ENCODE data around the gene PAPPA. TPM values are rescaled to one million over a fixed set of nuclear protein-coding genes. Genes with fewer than 3 reads are reported as not detected.

PAPPA gene
- total and polyA plus RNA-seq, 11 donors: 0.23 to 8.5 (median 2.1) TPM

DNA sequence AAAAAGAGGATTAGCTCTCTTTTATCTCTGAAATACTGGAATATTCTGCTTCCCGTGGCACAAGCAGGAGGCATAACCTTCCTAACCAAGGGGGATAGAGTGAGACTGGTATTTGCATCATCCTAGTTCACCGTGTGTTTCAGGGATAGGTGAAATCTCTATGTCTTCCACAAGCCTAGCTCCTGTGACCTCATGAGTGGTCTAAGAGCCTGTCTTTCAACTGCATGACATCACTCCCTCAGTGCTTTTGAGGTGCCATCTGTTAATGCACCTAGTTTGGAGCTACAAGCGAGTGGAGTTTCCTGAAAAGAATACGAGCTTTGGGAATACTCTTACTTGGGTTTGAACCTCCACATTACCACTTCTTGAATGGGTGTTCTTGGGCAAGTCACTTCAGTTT is 181.8 kb downstream of the PAPPA start:
- Histone ChIP-seq H3K27ac (no peak overlapping the region), H3K9me3 (no peaks in the 10 kb centered on the region), H3K4me3 (no peak overlapping the region), H3K4me1 (peaks cover 0 to 5% (median 0%) of the 10 kb centered on the region in 12 donors), H3K36me3 (no peaks in the 10 kb centered on the region), H3K27me3 (no peaks in the 10 kb centered on the region)
- DNase-seq (no peak), ATAC-seq (no peak)
- WGBS, 4 donors: 61 to 82% (median 80%) methylated on average over 4 of the region's 4 CpGs
- intact Hi-C loops (cut with DNase I): no loop called here
- no peak for TF ChIP-seq POLR2A (IDR thresholded peaks at IDR 0.05)
- TF ChIP-seq CTCF (IDR thresholded peaks at IDR 0.05): no peak

DNA sequence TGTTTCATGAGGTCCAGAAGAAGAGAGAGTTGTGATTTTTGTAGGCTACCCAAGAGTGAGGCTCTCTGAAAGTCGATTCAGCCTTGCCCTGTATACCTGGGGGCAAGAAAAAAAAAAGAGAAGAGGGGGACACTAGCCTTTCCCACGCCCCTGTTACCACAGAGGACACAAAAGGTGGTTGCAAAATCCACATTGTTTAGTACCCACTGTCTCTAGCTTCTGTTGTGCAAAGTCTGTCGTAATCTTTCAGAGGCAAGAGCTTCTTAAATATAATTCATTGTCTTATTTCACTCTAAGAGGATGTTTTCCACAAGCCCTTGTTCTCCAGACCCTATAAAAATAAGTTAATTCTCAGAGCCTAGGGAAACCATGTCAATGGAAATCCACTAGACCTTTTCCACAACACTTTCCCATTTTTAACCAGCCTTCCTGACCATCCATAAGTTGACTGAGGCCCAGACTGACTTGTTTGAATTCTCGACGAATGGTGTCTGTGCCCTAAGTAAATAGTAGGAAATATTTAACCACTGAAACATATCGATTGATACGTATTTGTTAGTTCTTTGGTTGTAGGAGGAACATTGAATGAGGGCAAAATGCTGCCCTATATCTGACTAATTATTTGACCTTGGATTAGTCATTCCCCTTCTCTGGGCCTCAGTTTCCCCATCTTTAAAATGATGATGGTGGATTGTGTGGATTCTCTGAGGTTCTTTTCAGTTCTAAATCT is 182.7 kb downstream of the PAPPA start:
- Histone ChIP-seq H3K9me3 (no peaks in the 10 kb centered on the region), H3K36me3 (no peaks in the 10 kb centered on the region), H3K4me1 (peaks cover 0 to 5% (median 0%) of the 10 kb centered on the region in 12 donors), H3K27me3 (no peaks in the 10 kb centered on the region), H3K4me3 (no peak overlapping the region), H3K27ac (no peak overlapping the region)
- ATAC-seq (no peak), DNase-seq (no peak)
- WGBS, 4 donors: 79 to 84% (median 81%) methylated on average over 7 of the region's 7 CpGs
- intact Hi-C loops (cut with DNase I): no loop called here
- TF ChIP-seq CTCF (IDR thresholded peaks at IDR 0.05) (no peak), POLR2A (IDR thresholded peaks at IDR 0.05) (no peak)

DNA sequence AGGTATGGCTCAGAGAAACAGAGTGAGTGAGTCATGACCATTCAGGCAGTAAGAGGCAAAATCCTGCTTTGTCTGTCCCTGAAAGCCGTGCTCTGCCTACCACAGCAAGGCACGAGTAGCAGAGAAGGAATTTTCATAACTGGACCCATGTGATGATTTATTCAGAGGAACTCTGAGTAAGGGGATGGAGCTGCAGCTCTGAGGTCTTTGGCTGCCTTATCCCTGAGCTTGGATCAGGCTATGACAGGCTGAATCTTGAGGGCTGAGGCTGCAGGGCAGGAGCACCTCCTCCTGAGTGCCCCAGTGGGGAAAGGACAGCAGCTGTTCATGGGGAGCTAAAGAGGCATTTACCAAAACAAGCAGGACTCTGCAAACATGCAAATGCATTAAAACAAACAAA is 183.4 kb downstream of the PAPPA start:
- no peak overlapping the region for H3K27ac ChIP-seq
- ATAC-seq (no peak), DNase-seq (no peak)
- no peaks in the 10 kb centered on the region for H3K27me3 ChIP-seq
- no peak overlapping the region for H3K4me3 ChIP-seq
- TF ChIP-seq POLR2A (IDR thresholded peaks at IDR 0.05) (no peak), CTCF (IDR thresholded peaks at IDR 0.05) (no peak)
- H3K9me3 ChIP-seq: no peaks in the 10 kb centered on the region
- peaks cover 0 to 5% (median 0%) of the 10 kb centered on the region in 12 donors for H3K4me1 ChIP-seq
- WGBS, 4 donors: 37 to 47% (median 44%) methylated on average over 2 of the region's 2 CpGs
- H3K36me3 ChIP-seq: no peaks in the 10 kb centered on the region
- intact Hi-C loops (cut with DNase I): no loop called here

DNA sequence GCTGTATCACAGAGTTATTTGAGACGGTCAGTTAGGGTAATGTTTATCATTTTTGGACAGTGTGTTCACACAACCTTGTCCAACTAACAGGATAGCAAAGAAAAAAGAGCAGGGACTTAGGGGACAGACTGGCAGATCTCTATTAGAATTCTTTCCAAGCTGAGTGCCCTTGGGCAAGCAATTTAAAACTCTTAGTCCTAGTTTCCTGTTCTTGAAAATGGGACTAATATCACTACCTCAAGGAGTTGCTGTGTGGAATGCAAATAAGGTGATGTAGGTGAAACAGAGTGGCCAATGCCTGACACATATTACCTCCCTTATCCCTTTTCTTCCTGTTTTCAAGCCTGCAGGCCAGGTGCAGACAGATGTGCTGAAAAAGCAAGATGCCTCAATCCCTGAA is 186.7 kb downstream of the PAPPA start:
- TF ChIP-seq POLR2A (IDR thresholded peaks at IDR 0.05) (no peak), CTCF (IDR thresholded peaks at IDR 0.05) (no peak)
- 40 to 48% (median 43%) methylated on average over 1 of the region's 1 CpG for WGBS, 4 donors
- intact Hi-C loops (cut with DNase I): no loop called here
- no peak for ATAC-seq
- no peak overlapping the region for H3K4me3 ChIP-seq
- H3K9me3 ChIP-seq: no peaks in the 10 kb centered on the region
- no peaks in the 10 kb centered on the region for H3K27me3 ChIP-seq
- peaks cover 0 to 4% (median 0%) of the 10 kb centered on the region in 12 donors for H3K4me1 ChIP-seq
- no peaks in the 10 kb centered on the region for H3K36me3 ChIP-seq
- no peak overlapping the region for H3K27ac ChIP-seq
- DNase-seq: no peak
